ENCODE data around the gene TSFM.

GRCh38 chr12:57796996-57797395, 14.4 kb downstream of the TSFM start:
- TF ChIP-seq CTCF (IDR thresholded peaks at IDR 0.05; ENCODE audit: low read length) (no peak), EZH2 (IDR thresholded peaks at IDR 0.05; ENCODE audit: borderline replicate concordance, low read length) (no peak)

Measured in OCI-LY1 (cell line).